Fibroblast of skin of scalp (primary cell): ENCODE data around the gene SUSD4.

ENCODE experiments used
- DNase-seq: peaks from one replicate; pipeline ENCODE4 v3.0.0-alpha.2; 2013

Gene SUSD4

GRCh38 chr1:223355699-223356098 lies 8.3 kb downstream of the SUSD4 start:
- no peak for DNase-seq

DNA sequence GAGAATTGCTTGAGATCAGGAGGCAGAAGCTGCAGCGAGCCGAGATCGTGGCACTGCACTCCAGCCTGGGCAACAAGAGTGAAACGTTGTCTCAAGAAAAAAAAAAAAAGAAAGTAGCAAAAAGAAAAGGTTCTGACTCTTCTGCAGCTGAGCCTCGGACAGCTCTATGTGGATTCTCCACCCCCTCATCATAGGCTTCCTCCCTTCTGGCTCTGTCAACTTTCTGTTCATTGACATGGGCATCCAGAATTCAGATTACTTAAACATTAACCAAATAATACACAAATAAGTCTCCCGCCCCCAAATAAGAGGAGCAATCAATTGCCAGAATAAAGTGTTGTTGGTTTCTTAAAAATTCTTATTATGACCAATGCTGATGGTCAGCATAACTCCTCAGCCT lies 10.0 kb downstream of the SUSD4 start:
- DNase-seq = no peak

DNA sequence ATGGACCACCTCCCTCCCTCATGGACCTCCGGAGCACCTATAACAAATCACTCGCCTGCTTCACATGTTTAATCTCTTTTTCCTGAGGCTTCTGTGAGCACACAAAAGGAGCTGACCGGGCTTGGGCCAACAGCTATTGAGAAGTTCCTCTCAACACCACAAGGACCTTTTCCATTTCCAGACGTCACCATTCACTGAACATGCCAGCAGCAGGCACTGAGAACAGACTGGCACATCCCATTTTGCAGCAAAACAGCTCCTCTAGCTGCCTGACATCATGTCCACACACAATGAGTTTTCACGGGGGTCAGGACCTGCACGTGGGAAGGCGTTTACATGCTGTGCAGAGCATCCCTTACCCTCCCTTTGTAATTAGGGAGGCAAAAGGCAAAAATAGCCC lies 11.0 kb downstream of the SUSD4 start:
- no peak for DNase-seq

GRCh38 chr1:223350361-223350908 lies 13.5 kb downstream of the SUSD4 start:
- DNase-seq = no peak

GRCh38 chr1:223349241-223349640 lies 14.7 kb downstream of the SUSD4 start:
- no peak for DNase-seq

DNA sequence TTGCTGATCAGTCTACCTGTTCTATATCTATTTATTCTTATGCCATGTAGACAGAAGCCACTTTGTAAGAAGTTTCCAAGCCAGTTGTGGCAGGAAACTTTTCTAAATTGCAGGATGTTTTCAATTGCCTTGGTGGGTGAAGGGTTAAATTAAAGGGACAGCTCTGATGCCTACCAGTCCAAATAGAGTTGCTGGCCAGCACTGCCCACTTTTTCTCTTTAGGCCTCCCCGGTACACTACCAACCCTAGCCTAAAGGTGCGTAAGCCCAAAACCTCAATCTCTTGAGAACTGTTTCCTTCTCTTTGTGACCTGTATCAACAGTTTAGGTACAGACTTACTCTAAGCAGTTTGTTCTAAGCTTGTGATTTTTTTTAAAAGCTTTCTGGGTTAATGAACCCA lies 15.5 kb downstream of the SUSD4 start:
- no peak for DNase-seq

DNA sequence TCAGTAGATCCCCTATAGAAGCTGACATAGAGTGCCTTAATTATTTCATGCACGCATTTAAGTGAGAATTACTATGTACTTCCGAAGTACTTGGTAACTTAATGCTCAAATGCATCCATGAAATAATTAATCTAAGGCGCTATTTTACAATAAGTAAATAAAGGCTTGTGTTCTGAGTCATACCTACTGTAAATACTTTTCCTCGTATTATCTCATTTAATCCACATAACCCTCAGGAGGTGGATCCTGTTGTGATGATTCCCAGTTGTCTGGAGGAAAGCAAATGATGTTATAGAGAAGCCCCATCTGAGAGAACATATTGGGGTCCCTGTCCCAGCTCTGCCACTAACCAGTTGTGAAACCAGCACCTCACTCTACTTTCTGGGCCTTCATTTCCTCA lies 16.4 kb downstream of the SUSD4 start:
- DNase-seq = no peak

GRCh38 chr1:223346311-223346710 lies 17.7 kb downstream of the SUSD4 start:
- no peak for DNase-seq

DNA sequence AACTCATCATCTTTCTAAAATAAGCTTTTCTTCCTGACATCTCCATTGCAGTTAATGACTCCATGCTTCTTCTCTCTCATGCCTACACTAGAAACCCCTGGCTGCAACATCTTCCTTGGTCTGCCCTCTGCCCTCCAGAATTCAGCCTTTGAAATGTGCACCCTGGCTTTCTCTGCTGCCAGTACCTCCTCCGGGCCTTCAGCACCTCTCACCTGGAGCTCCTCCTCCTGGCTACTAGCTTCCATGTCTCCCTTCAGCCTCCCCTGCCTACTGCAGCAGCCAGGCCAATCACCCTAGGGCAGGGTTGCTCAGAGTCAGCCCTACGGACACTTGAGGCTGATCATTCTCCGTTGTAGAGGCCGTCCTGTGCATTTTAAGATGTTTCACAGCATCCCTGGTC lies 18.3 kb downstream of the SUSD4 start:
- DNase-seq = no peak

DNA sequence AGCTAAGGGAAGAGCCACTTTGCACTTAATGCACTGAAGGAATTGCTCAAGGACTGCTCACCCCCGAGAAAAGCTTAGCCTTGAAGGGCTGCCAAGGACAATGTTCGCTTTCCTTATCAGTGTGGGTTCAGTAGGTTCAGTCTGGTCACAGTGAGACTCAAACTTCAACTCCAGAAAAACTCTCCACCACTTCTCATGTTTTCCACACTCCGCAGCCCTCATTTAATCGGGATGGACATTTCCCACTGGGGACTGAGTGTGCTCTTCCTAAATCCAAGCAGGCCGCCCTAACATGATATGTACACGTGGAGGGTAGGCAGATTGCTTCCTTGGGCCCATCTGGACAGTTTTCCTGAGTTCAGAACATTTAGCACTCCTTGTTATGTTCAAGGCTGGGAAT lies 19.5 kb downstream of the SUSD4 start:
- DNase-seq = no peak

DNA sequence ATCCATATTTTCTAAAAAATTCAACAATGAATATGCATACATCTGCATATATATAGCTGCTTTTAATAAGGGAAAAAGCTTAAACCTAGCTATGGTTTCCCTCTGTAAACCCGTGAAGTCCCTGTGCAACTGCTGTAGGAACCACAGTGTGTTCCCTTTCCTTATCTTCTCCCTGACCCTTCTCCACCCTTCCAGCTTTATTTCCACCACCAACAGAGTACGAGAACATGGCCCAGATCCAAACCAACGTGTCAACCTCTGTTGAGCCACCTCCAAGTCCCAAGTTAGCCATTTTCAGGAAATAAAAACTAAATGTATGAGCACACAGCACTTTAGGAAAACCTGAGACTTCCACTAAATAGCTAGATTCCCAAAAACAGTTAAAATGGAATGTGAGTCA lies 20.3 kb downstream of the SUSD4 start:
- no peak for DNase-seq

DNA sequence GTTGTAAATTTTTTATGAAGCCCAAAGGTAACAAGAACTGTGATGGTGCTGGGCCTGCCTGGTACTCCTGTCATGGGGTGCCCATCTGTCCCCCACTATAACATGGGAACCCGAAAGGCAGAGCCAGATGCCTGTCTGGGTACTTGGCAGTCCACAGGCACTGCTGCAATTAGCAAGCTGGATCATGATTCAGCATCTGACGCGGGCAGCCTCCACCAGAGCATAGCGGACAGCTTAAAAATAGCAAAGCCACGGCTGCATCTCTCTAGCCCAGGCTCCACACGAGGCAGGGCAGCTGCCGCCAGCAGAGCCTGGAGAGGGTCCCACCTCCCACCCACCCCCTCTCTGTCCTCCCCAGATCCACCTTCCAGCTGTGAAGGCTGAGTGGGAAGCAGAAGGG lies 22.9 kb downstream of the SUSD4 start:
- DNase-seq = peak; percentile 31

DNA sequence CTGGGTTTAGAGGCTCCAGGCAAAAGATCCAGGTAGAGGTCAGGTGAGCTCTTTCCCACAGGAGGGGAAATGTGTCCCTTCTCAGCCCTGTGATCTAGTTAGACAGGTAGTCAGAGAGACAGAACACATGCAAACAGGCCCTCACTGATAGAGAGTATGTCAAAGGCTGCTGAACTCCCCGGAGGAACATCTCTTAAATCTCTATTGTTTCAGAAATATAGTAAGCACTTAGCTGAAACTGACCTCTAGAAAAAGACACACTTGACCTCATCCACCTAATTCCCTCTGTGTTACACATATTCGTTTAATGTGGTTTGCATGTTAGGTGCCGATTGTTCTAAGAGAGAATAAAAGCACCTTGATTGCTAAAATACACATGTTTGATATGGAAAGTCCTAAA lies 23.3 kb downstream of the SUSD4 start:
- DNase-seq = no peak

DNA sequence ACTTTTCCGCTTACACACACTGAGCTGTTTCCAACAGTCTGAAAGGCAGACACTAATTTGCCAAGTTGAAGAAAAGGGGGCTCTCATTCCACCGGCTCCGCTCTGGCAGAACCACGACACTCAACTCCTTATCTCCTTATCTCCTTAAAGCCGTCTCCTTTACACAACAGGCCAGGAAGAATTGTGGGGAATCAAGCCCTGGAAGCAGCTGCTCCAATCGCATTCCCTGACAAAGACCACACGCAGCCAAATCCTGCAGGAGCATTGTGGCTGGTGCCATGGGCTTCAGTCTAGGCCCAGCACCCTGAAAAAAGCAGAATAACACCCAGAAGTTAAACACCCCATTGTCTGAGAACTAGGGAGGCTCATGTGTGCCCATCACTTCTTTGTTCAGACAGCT lies 24.1 kb downstream of the SUSD4 start:
- DNase-seq = no peak

DNA sequence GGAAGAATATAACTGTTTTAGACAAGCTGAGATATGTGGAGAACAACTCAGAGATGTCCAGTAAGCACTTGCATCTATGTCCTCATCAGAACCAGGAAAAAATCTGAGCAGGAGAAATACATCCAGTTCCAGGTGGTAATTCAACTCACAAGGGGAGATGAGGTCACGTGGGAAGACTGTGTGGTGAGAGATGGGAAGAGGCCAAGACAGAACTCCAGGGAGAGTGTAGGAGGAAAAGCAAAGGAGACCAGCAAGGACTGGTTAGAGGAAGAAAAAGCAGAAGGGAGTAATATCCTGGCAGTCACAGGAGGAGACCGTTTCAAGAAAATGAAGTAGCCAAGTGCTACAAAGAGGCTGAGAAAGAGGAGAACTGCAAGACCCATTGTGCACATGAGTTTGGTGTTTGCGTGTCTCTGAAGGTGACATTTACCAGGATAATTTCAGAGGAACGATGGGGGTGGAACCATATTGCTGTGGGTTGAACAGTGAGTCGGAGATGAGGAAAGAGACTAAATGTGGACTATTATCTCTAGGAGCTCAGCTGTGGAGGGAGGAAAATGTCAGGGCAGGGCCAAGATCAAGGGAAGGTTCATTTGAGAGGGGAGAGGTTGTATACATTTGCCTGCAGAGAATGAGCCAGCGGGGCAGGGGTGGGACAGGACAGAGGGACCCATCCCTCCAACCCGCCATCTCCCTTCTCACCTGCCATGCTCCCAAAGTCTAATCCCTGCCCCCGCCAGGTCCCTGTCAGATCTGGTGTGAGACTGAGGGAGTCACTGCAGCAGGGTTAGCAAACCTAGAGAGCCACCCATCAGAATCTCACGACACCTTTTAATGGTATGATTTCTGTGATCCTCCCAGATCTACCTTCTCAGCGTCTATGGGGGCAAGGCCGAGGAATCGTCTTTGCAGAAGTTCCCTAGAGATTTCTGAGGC lies 24.9 kb downstream of the SUSD4 start:
- no peak for DNase-seq

GRCh38 chr1:223337174-223337869 lies 26.7 kb downstream of the SUSD4 start:
- DNase-seq = no peak

- DNase-seq = no peak
These were observed 29.8 kb downstream of the SUSD4 start for GRCh38 chr1:223334156-223334555.

DNA sequence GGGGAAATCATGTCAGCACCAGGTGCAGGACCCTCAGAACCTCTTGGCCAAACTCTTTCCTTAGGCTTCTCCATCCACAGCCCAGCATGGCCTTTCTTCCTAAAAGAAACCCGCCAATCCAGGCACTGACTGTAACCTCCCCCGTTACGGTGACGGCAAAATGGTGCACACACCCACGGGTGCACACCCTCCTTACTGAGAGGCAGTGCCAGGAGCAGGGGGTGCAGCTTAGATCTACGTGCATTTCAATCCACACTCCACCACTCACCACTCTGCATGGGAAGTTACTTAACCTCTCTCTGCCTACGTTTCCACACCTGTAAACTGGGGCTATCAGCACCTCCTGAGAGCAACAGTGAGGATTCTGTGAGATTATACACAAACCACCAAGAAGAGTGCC lies 31.0 kb downstream of the SUSD4 start:
- no peak for DNase-seq

DNA sequence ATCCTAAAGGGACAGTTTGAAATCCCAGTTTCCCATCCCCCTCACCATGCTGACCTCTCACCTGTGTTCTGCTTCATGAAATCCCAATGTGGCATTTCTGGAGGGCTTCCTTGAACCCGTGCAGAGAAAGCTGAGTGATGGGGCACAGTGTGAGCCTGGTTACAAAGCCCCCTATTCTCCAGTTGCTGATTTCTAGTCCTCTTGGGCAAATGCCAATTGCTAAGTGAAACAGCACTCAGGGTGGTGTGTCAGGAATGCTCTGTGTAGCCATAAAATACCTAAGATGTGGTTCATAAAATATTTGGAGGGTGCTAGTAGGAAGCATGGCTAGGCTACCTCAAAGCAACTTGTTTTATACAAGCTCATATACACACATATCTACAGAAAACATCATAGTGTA lies 32.0 kb downstream of the SUSD4 start:
- peak; percentile 58 for DNase-seq

- no peak for DNase-seq
These were observed 32.7 kb downstream of the SUSD4 start for GRCh38 chr1:223331301-223331700.

DNA sequence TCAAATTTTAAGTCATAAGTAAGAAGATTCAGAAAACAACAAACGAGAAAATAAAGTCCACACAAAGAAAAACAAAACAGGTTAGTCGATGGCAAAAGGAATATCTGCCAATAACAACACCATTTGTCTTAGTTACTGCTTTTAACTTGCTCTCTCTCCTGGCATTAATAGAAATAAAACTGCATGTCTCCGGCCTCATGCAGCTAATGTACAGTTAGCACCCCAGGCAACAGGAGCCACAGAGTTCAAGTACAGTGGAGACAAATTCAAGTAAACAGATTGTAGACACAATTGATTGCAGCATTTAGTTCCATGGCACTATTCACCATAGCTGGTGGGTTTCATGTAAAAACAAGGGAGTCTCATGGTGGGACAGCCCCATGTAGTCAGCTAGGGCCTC lies 33.5 kb downstream of the SUSD4 start:
- DNase-seq = no peak

GRCh38 chr1:223329664-223330415 lies 34.1 kb downstream of the SUSD4 start:
- no peak for DNase-seq

- DNase-seq = no peak
These were observed 34.7 kb downstream of the SUSD4 start for GRCh38 chr1:223329252-223329651.
